ENCODE measurements around the gene VPS37C. TPM values are rescaled to one million over a fixed set of nuclear protein-coding genes. Genes with fewer than 3 reads are reported as not detected.

VPS37C gene
- total and polyA plus RNA-seq, 10 of the 15 experiments (the other 5 are each of a cell fraction or from before 2014, with no cell fraction given), result 0.39 to 16.5 (median 7.8) TPM

DNA sequence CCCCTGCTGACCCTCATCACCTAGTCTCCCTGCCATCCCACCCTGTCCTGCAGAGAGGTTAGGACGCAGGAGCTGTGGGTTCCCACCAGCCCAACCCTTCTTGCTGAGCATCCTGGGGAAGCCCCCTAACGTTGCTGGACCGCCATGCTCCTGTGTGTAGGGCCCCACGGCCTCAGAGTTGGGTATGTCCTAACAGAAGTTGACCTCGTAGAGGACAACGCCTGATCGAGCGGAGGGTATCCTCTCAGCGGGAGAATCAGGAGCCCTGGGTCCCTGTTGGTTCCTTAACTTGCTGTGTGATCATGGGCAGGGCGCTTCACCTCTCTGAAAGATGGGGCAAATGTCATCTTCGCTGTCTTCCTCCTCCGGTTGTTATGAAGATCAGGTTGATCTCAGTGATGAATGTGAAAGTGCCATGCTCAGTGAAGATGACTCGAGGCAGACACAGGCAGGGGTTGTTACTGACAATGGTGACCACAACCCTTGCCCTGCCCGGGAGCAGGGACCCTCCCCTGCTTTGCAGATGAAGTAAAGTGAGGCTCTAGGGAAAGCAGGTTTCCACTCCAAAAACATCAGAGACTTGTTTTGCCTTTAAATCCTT is 78.2 kb downstream of the VPS37C start (continued):
- TF ChIP-seq, protein P1, sequence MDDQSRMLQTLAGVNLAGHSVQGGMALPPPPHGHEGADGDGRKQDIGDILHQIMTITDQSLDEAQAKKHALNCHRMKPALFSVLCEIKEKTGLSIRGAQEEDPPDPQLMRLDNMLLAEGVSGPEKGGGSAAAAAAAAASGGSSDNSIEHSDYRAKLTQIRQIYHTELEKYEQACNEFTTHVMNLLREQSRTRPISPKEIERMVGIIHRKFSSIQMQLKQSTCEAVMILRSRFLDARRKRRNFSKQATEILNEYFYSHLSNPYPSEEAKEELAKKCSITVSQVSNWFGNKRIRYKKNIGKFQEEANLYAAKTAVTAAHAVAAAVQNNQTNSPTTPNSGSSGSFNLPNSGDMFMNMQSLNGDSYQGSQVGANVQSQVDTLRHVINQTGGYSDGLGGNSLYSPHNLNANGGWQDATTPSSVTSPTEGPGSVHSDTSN (IDR thresholded peaks at IDR 0.05; ENCODE audit: insufficient replicate concordance, low read depth, low read length), result no peak
- TF ChIP-seq FOXM1 (IDR thresholded peaks at IDR 0.05; ENCODE audit: low read depth, low read length) (no peak), TCF12 (IDR thresholded peaks at IDR 0.05; ENCODE audit: low read depth, low read length) (no peak), GATAD2B (conservative IDR thresholded peaks at IDR 0.05; ENCODE audit: low read depth) (no peak), IRF4 (IDR thresholded peaks at IDR 0.05; ENCODE audit: low read depth, low read length) (no peak), CBX5 (IDR thresholded peaks at IDR 0.05; ENCODE audit: low read depth) (no peak)

DNA sequence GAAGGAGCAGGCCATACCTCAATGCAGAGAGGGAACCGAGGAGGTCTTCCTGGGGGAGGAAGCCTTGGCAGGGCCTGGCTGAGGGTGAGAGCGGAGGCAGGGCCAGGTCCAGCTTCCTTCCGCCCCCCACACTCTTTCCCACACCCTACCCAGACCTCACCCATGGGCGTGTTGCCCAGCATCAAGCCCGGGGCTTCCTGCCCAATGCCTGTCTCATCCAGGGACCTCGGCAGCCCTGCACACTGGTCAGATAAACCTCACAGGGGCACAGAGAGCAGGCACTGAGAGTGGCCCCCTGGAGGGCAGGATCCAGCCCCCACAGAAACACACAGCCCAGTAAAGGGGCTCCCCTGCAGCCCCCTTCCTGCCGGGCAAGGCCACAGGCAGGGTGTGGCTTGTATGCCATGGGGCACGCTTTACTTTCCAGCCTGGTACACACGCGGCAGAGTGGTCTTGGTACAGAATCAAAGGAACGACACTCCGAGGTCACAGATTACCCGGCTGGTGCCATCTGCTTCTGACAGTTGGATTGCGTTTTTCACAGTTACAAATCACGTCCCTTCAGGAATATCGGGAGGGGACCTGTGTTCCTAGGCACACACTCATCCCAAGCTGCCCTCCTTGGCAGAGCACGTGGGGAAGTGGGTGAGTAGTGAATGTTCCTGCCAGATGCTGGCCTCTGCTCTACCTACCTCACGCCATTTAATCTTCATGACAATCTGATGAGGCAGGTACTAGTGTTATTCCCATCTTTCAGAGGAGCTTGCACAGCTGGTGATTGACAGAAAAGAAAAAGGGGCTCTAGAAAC is 79.0 kb downstream of the VPS37C start:
- H3K9ac ChIP-seq (ENCODE audit: control insufficient read depth, insufficient read depth, low read length), result no peak overlapping the region
- POLR2A ChIA-PET, result interaction anchor here (0.8 kb wide), 1 partner anchor 10 kb away, joined by 3 read pairs; no protein-coding TSS in a partner anchor

More for the DNA sequence above, 79.0 kb downstream of the VPS37C start:
- intact Hi-C loops (cut with micrococcal nuclease; ENCODE audit: unreplicated experiment) (no loop called here), in situ Hi-C loops (cut with MboI) (no loop called here)
- H3K27me3 ChIP-seq (replicated peaks in 1 of 2; ENCODE audit: control insufficient read depth in 2 of 2, insufficient read depth in 2 of 2, low read length in 1 of 2), result no peaks in the 10 kb centered on the region
- no peaks in the 10 kb centered on the region for H3K4me1 ChIP-seq (ENCODE audit: control insufficient read depth, insufficient read depth, low read length)
- BruUV-seq (replicated peaks), result no TSS peak
- no peak overlapping the region for H2AFZ ChIP-seq (ENCODE audit: control insufficient read depth, low read depth, low read length)
- H3K4me2 ChIP-seq (ENCODE audit: control insufficient read depth, insufficient read depth), result no peak overlapping the region
- FAIRE-seq (no peak), ATAC-seq (no peak), DNase-seq (ENCODE audit: low read depth, low spot score) (no peak)
- no peaks in the 10 kb centered on the region for H4K20me1 ChIP-seq (ENCODE audit: control insufficient read depth, insufficient read depth)
- RAD21 ChIA-PET (ENCODE audit: unreplicated experiment), result interaction anchor here (3.1 kb wide), 1 partner anchor 112 kb away, joined by 13 read pairs; no protein-coding TSS in a partner anchor
- TF ChIP-seq TCF12 (IDR thresholded peaks at IDR 0.05; ENCODE audit: low read depth, low read length) (no peak), ASH2L (IDR thresholded peaks at IDR 0.05; ENCODE audit: borderline replicate concordance, low read depth) (no peak), NR2C1 (IDR thresholded peaks at IDR 0.05) (no peak), EZH2 (IDR thresholded peaks at IDR 0.05; ENCODE audit: borderline replicate concordance, control insufficient read depth, low read depth, low read length) (no peak), SUPT20H (IDR thresholded peaks at IDR 0.05; ENCODE audit: borderline replicate concordance, control insufficient read depth, low read depth, low read length) (no peak), ZNF217 (IDR thresholded peaks at IDR 0.05) (no peak), LARP7 (IDR thresholded peaks at IDR 0.05) (no peak)
- TF ChIP-seq, protein P2, sequence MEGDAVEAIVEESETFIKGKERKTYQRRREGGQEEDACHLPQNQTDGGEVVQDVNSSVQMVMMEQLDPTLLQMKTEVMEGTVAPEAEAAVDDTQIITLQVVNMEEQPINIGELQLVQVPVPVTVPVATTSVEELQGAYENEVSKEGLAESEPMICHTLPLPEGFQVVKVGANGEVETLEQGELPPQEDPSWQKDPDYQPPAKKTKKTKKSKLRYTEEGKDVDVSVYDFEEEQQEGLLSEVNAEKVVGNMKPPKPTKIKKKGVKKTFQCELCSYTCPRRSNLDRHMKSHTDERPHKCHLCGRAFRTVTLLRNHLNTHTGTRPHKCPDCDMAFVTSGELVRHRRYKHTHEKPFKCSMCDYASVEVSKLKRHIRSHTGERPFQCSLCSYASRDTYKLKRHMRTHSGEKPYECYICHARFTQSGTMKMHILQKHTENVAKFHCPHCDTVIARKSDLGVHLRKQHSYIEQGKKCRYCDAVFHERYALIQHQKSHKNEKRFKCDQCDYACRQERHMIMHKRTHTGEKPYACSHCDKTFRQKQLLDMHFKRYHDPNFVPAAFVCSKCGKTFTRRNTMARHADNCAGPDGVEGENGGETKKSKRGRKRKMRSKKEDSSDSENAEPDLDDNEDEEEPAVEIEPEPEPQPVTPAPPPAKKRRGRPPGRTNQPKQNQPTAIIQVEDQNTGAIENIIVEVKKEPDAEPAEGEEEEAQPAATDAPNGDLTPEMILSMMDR (IDR thresholded peaks at IDR 0.05 in 2 of 3, conservative IDR thresholded peaks at IDR 0.05 in 1 of 3; ENCODE audit: control insufficient read depth in 2 of 3, extremely low read depth in 1 of 3, insufficient read depth in 1 of 3, low read depth in 3 of 3, low read length in 3 of 3), result no peak
- TF ChIP-seq, protein P3, sequence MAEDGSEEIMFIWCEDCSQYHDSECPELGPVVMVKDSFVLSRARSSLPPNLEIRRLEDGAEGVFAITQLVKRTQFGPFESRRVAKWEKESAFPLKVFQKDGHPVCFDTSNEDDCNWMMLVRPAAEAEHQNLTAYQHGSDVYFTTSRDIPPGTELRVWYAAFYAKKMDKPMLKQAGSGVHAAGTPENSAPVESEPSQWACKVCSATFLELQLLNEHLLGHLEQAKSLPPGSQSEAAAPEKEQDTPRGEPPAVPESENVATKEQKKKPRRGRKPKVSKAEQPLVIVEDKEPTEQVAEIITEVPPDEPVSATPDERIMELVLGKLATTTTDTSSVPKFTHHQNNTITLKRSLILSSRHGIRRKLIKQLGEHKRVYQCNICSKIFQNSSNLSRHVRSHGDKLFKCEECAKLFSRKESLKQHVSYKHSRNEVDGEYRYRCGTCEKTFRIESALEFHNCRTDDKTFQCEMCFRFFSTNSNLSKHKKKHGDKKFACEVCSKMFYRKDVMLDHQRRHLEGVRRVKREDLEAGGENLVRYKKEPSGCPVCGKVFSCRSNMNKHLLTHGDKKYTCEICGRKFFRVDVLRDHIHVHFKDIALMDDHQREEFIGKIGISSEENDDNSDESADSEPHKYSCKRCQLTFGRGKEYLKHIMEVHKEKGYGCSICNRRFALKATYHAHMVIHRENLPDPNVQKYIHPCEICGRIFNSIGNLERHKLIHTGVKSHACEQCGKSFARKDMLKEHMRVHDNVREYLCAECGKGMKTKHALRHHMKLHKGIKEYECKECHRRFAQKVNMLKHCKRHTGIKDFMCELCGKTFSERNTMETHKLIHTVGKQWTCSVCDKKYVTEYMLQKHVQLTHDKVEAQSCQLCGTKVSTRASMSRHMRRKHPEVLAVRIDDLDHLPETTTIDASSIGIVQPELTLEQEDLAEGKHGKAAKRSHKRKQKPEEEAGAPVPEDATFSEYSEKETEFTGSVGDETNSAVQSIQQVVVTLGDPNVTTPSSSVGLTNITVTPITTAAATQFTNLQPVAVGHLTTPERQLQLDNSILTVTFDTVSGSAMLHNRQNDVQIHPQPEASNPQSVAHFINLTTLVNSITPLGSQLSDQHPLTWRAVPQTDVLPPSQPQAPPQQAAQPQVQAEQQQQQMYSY (CRISPR knock-in tag; IDR thresholded peaks at IDR 0.05), result no peak
- H3K27ac ChIP-seq (ENCODE audit: control insufficient read depth, insufficient read depth), result no peak overlapping the region
- 64% methylated on average over 18 of the region's 18 CpGs for WGBS (ENCODE audit: insufficient coverage, insufficient replicate concordance, low lambda C conversion rate, missing lambda C conversion rate)
- H3K9me3 ChIP-seq (replicated peaks; ENCODE audit: control insufficient read depth, insufficient read depth, low read length), result no peaks in the 10 kb centered on the region; the same call in 2 of the 3 replicates
- no peaks in the 10 kb centered on the region for H3K79me2 ChIP-seq (ENCODE audit: control insufficient read depth, insufficient read depth, low read length)
- SMC1A ChIA-PET (ENCODE audit: uncharacterized antibody, unreplicated experiment), result interaction anchor here (0.8 to 1.2 kb wide), 4 partner anchors 11 to 46 kb away, joined by 3 to 6 read pairs (median 4); no protein-coding TSS in a partner anchor
- CTCF ChIA-PET, result interaction anchor here (1.3 to 2.6 kb wide), 4 partner anchors 11 to 105 kb away, joined by 3 to 12 read pairs (median 8); no protein-coding TSS in a partner anchor
- H3K4me3 ChIP-seq, result no peak overlapping the region
- no peaks in the 10 kb centered on the region for H3K36me3 ChIP-seq (ENCODE audit: control insufficient read depth in 2 of 2, insufficient read depth in 2 of 2, low read length in 1 of 2)

All from GM12878 (cell line).